Right atrium auricular region (tissue), 2 donors: ENCODE measurements around the gene KCNA5. TPM values are rescaled to one million over a fixed set of nuclear protein-coding genes. Genes with fewer than 3 reads are reported as not detected.
A peak's percentile ranks its signal among the peaks of the same experiment; 100 is the strongest.

Experiments used
- DNase-seq: peaks from one replicate; pipeline ENCODE4 v3.0.0-alpha.2; 2019; ENCODE audit warnings: low spot score
- H3K27ac ChIP-seq, 2 donors: fragments of 200-600 bp; sonication (generic); 1 replicate in 1 of 2; 2 replicates in 1 of 2; pipeline ENCODE4 v1.5.1; 2016 to 2019
- H3K27me3 ChIP-seq, 2 donors: fragments of 200-600 bp; sonication (generic); one replicate each; pipeline versions ENCODE4 v1.5.1 to v1.6.0; 2017 to 2019
- H3K36me3 ChIP-seq: fragments of 200-600 bp; sonication (generic); one replicate; pipeline ENCODE4 v1.5.1; 2016
- H3K4me1 ChIP-seq, 2 donors: fragments of 200-600 bp; sonication (generic); one replicate each; pipeline versions ENCODE4 v1.5.1 to v1.6.0; 2017 to 2019
- H3K4me3 ChIP-seq, 2 donors: fragments of 200-600 bp; sonication (generic); 1 replicate in 1 of 2; 2 replicates in 1 of 2; pipeline ENCODE4 v1.5.1; 2017 to 2019; ENCODE audit warnings: mild to moderate bottlenecking in 1 of 2, moderate library complexity in 1 of 2
- H3K9me3 ChIP-seq, 2 donors: fragments of 200-600 bp; sonication (generic); one replicate each; pipeline ENCODE4 v1.5.1; 2019
- total RNA-seq, 2 donors: library from RNA; depleted of rRNA; stranded (reverse); fragments of >200 nt; gene quantifications; one replicate each; pipeline ENCODE4 v1.1.0, GENCODE V29; 2016
- TF ChIP-seq, protein P1 (sequence below), 2 donors: fragments of 200-600 bp; sonication (generic); IDR thresholded peaks; one replicate each; pipeline ENCODE4 v1.5.1; 2019; ENCODE audit warnings: antibody characterized with exemption in 2 of 2

Gene KCNA5
- total RNA-seq, 2 donors from 2014 or later, result 74.6 to 166 TPM

DNA sequence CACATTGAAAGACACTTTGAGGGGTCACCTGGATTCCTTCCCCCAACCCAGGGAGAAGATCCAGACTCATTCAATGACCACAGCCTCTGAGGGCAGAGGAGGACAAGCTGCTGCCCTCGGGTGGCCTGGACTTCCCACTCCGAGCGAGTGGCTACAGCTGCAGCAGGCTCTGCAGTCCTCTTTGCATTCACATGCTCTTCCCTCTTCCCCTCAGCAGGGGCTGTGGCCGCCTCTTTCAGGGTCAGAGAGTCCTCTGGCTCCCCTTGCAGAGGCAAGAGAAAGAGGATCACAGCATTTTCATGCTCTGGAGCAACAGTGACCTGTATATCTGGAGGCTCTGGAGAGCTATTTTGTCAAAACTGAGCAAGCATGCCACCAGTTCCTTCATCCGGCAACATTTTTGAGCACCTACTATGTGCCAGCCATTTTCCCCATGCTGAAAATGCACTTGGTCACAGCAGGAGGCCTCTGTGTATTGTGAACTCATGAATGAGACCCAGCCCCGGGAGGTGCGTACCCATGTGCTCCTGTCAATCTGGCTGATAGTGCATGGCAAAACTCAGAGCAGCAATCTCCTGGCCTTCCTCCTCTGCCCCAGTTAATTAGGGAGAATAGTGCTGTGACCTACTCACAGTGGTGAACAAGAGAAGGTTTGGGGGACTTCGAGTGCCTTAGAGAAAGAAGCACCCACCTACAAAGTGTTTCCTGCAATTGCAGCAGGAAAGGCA, 42.9 kb upstream of the KCNA5 start:
- DNase-seq, result no peak
- Histone ChIP-seq H3K27me3 (no peaks in the 10 kb centered on the region), H3K27ac (no peak overlapping the region), H3K36me3 (no peaks in the 10 kb centered on the region), H3K4me3 (no peak overlapping the region), H3K4me1 (peaks cover 0 to 14% of the 10 kb centered on the region in 2 donors), H3K9me3 (no peaks in the 10 kb centered on the region)
- TF ChIP-seq, protein P1, sequence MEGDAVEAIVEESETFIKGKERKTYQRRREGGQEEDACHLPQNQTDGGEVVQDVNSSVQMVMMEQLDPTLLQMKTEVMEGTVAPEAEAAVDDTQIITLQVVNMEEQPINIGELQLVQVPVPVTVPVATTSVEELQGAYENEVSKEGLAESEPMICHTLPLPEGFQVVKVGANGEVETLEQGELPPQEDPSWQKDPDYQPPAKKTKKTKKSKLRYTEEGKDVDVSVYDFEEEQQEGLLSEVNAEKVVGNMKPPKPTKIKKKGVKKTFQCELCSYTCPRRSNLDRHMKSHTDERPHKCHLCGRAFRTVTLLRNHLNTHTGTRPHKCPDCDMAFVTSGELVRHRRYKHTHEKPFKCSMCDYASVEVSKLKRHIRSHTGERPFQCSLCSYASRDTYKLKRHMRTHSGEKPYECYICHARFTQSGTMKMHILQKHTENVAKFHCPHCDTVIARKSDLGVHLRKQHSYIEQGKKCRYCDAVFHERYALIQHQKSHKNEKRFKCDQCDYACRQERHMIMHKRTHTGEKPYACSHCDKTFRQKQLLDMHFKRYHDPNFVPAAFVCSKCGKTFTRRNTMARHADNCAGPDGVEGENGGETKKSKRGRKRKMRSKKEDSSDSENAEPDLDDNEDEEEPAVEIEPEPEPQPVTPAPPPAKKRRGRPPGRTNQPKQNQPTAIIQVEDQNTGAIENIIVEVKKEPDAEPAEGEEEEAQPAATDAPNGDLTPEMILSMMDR (IDR thresholded peaks at IDR 0.05), result no peak

DNA sequence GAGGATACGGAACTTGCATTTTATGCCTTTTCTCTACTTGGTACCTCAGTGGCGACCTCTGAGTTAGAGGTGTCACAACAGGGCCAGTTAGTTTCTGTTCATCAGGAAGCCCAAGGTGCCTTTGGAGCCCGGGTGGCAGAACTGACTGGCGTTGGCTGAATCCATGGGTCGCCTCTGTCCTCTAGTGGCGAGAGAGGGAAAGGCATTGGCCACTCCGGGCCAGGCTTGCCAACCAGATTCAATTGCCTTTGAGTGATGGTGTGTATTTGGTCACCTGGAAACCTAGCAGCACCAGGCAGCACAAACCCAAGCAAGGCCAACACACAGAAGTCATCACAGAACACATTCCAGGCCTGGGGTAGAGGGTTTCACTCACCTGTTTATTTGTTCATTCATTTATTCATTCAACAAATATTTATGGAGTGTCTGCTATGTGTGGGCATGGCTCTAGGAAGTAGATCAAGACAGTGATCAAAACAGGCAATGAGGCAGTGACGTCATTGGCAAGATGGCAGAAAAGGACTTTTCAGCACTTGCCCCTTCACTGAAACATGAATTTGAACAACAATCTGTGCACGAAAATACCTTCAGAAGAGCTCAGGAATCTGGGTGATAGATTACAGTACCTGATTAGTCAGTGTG, 40.5 kb upstream of the KCNA5 start:
- Histone ChIP-seq H3K4me3 (no peak overlapping the region), H3K9me3 (no peaks in the 10 kb centered on the region), H3K4me1 (peaks cover 0 to 3% of the 10 kb centered on the region in 2 donors), H3K27me3 (no peaks in the 10 kb centered on the region), H3K36me3 (no peaks in the 10 kb centered on the region), H3K27ac (no peak overlapping the region)
- DNase-seq, result peak; percentile 70
- TF ChIP-seq, protein P1 (IDR thresholded peaks at IDR 0.05), result peak; percentile 88 to 96

DNA sequence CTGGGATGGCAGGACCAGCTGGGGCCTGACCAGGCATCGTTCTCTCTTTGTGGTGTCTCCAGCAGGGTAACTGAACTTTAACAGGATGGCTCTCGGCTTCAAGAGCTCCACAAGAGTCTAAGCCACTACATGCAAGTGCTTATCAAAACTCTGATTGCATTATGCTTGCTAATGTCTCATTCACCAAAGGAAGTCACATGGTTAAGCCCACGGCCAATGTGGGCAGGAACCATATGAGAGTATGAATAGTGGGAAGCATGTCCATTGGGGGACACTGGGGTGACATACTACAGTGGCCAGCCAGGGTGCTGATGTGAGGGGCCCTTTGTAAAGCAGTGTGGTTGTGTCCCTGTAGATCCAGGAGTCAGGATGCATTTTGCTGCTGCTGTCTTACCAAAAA, 35.0 kb upstream of the KCNA5 start:
- H3K4me3 ChIP-seq, result no peak overlapping the region
- no peak for DNase-seq
- no peaks in the 10 kb centered on the region for H3K4me1 ChIP-seq
- no peak overlapping the region for H3K27ac ChIP-seq
- H3K27me3 ChIP-seq, result no peaks in the 10 kb centered on the region
- H3K9me3 ChIP-seq, result no peaks in the 10 kb centered on the region
- no peaks in the 10 kb centered on the region for H3K36me3 ChIP-seq
- TF ChIP-seq, protein P1 (IDR thresholded peaks at IDR 0.05), result no peak

DNA sequence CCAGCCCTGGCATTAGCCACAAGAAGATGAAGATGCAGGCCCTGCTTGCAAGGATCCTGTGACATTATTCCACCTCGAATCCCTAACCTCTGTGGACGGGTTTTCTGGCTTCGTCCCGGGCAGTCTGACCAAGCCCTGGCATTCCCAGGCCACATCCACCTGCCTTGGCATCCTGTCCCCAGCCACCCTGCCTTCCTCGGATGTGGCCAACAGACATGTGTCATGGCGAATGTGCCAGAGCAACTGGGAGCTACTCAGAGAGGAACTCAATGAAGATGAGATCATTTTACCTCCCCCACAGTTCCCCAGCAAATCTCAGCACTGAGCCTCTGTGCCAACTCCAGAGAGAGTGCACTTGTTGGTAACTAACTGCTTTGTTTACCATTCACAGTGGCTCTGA, 33.5 kb upstream of the KCNA5 start:
- Histone ChIP-seq H3K27me3 (no peaks in the 10 kb centered on the region), H3K27ac (no peak overlapping the region)
- no peak for DNase-seq

DNA sequence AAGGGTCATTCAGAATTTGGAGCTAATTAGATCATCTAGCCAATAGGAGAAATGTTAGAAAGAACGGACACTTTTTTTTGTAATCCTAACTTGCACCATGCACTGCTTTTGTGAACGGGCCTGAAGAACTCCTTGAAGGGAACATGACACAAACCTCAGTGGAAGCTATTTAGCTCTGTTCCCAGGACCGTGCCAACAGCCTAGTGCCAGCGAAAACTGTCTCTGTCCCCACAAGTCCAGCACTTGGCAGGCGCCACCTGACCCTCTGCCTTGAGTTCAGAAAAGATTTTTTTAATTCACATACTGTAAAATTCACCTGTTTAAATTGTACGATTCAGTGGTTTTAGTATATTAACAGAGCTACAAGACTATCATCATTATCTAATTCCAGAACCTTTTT, 31.3 kb upstream of the KCNA5 start:
- H3K4me1 ChIP-seq, result no peaks in the 10 kb centered on the region
- H3K27me3 ChIP-seq, result no peaks in the 10 kb centered on the region
- H3K27ac ChIP-seq, result no peak overlapping the region
- no peak for DNase-seq
- no peak overlapping the region for H3K4me3 ChIP-seq
- no peaks in the 10 kb centered on the region for H3K36me3 ChIP-seq
- TF ChIP-seq, protein P1 (IDR thresholded peaks at IDR 0.05), result no peak
- no peaks in the 10 kb centered on the region for H3K9me3 ChIP-seq

More for the DNA sequence above, 33.5 kb upstream of the KCNA5 start:
- H3K9me3 ChIP-seq, result no peaks in the 10 kb centered on the region
- TF ChIP-seq, protein P1 (IDR thresholded peaks at IDR 0.05), result no peak
- H3K4me1 ChIP-seq, result no peaks in the 10 kb centered on the region
- no peaks in the 10 kb centered on the region for H3K36me3 ChIP-seq
- H3K4me3 ChIP-seq, result no peak overlapping the region
